H1 (cell line): ENCODE data around the gene DUSP11.

Experiments
- ATF2 ChIP-seq: IDR thresholded peaks from 2 replicates; pipeline ENCODE4 v1.6.1; 2012; ENCODE audit warnings: low read length, inconsistent platforms
- ATF3 ChIP-seq: IDR thresholded peaks from 2 replicates; pipeline ENCODE4 v1.6.1; 2011; ENCODE audit warnings: low read depth, mild to moderate bottlenecking, low read length; ENCODE audit not compliant: insufficient read depth
- CHD2 ChIP-seq: IDR thresholded peaks from 2 replicates; pipeline ENCODE4 v1.6.1; 2012; ENCODE audit warnings: low read length, improper control_type of control experiment
- JUN ChIP-seq: IDR thresholded peaks from 2 replicates; pipeline ENCODE4 v1.6.1; 2011; ENCODE audit warnings: low read depth, mild to moderate bottlenecking, improper control_type of control experiment, low read length
- KDM5A ChIP-seq: fragments of 200-600 bp; IDR thresholded peaks from 2 replicates; pipeline ENCODE4 v1.7.1; 2012; ENCODE audit warnings: mild to moderate bottlenecking, low read length, inconsistent platforms, mixed read lengths
- POLR2A ChIP-seq, 2 experiments: IDR thresholded peaks; 1 replicate in 1 of 2; 2 replicates in 1 of 2; pipeline ENCODE4 v1.6.1; 2011; ENCODE audit warnings: low read depth in 2 of 2, low read length in 2 of 2, mild to moderate bottlenecking in 2 of 2; ENCODE audit errors: control extremely low read depth in 1 of 2
- POLR2AphosphoS5 ChIP-seq: IDR thresholded peaks from 2 replicates; pipeline ENCODE4 v1.6.1; 2011; ENCODE audit warnings: low read depth, low read length
- TAF1 ChIP-seq: IDR thresholded peaks from 2 replicates; pipeline ENCODE4 v1.6.1; 2011; ENCODE audit warnings: mild to moderate bottlenecking, low read depth, low read length
- ZNF274 ChIP-seq: IDR thresholded peaks from 2 replicates; pipeline ENCODE4 v1.7.0; 2012; ENCODE audit warnings: low read length, borderline replicate concordance; ENCODE audit errors: extremely low read depth
- TF ChIP-seq, protein P1 (sequence below), 3 experiments: IDR thresholded peaks; 1 replicate in 2 of 3; 2 replicates in 1 of 3; pipeline versions ENCODE4 v1.5.1 to v1.6.1; 2011; ENCODE audit warnings: low read length in 3 of 3, mild to moderate bottlenecking in 3 of 3, inconsistent platforms in 2 of 3, low read depth in 1 of 3, moderate library complexity in 1 of 3; ENCODE audit not compliant: insufficient read depth in 1 of 3; ENCODE audit errors: control extremely low read depth in 1 of 3

DNA sequence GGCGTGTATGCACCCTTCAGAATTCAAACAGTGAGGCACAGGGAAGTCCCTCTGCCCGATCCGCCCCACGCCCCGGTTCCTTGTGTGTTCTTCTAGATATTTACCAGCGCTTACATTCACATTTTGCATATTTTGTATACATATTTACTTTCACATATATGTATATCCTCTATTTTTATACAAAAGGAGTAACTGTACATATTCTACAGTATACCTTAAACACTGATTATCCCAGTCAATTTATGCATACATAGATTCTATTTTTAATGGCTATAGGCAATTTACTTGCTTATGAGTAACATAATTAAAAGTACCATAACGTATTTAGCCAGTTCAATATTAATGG lies 307 bp upstream of the DUSP11 start:
- TF ChIP-seq KDM5A: no peak
- TF ChIP-seq, protein P1, sequence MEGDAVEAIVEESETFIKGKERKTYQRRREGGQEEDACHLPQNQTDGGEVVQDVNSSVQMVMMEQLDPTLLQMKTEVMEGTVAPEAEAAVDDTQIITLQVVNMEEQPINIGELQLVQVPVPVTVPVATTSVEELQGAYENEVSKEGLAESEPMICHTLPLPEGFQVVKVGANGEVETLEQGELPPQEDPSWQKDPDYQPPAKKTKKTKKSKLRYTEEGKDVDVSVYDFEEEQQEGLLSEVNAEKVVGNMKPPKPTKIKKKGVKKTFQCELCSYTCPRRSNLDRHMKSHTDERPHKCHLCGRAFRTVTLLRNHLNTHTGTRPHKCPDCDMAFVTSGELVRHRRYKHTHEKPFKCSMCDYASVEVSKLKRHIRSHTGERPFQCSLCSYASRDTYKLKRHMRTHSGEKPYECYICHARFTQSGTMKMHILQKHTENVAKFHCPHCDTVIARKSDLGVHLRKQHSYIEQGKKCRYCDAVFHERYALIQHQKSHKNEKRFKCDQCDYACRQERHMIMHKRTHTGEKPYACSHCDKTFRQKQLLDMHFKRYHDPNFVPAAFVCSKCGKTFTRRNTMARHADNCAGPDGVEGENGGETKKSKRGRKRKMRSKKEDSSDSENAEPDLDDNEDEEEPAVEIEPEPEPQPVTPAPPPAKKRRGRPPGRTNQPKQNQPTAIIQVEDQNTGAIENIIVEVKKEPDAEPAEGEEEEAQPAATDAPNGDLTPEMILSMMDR (IDR thresholded peaks at IDR 0.05; ENCODE audit: control extremely low read depth in 1 of 3, insufficient read depth in 1 of 3, low read depth in 1 of 3, low read length in 3 of 3): no peak
- TF ChIP-seq POLR2AphosphoS5: no peak
- no peak for TF ChIP-seq ZNF274
- no peak for TF ChIP-seq ATF2
- no peak for TF ChIP-seq ATF3
- no peak for TF ChIP-seq CHD2
- TF ChIP-seq POLR2A (IDR thresholded peaks at IDR 0.05; ENCODE audit: control extremely low read depth in 1 of 2, low read depth in 2 of 2, low read length in 2 of 2): no peak
- no peak for TF ChIP-seq TAF1
- no peak for TF ChIP-seq JUN
